ENCODE results near the gene RNH1.

DNA sequence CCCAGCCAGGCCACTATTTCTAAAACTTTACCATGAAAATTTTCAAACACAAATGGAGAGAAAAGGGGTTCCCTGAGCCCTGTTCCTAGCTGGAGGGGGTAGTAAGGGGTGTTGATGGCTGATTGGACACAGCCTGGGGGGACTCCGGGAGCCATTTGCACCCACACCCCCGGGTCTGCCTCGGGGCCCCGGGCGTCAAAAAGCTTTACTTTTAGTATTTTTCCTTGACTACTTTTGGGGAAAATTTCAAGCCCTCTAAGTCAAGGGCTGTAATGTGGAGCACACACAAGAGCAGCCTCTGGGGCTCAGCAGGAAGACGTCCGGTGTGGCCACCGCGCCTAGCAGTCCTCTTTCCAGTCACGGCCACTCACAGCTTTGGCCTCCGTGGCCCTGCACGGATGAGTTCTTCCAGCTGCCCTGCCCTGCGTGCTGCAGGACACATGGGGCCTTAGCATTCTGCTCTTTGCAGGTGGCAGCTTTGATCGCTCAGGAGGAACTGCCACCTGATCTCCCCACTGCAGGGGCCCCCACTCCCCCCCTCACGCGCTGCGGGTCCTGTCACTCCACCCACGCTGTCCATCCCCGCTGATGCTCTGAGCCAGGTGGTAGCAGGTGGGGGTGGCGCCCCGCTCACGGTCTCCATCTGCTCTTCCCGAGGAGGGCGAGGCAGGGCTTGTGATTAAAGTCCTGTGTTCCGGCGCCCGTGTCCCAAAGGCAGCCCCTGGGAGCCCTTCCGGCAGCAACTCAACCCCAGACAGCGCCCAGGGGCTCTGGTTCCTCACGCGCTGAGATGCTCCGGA is 14.4 kb downstream of the RNH1 start:
- TF ChIP-seq, protein P1, sequence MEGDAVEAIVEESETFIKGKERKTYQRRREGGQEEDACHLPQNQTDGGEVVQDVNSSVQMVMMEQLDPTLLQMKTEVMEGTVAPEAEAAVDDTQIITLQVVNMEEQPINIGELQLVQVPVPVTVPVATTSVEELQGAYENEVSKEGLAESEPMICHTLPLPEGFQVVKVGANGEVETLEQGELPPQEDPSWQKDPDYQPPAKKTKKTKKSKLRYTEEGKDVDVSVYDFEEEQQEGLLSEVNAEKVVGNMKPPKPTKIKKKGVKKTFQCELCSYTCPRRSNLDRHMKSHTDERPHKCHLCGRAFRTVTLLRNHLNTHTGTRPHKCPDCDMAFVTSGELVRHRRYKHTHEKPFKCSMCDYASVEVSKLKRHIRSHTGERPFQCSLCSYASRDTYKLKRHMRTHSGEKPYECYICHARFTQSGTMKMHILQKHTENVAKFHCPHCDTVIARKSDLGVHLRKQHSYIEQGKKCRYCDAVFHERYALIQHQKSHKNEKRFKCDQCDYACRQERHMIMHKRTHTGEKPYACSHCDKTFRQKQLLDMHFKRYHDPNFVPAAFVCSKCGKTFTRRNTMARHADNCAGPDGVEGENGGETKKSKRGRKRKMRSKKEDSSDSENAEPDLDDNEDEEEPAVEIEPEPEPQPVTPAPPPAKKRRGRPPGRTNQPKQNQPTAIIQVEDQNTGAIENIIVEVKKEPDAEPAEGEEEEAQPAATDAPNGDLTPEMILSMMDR (conservative IDR thresholded peaks at IDR 0.05 in 1 of 2, IDR thresholded peaks at IDR 0.05 in 1 of 2; ENCODE audit: extremely low read depth in 1 of 2, insufficient read depth in 1 of 2, low read depth in 1 of 2, low read length in 2 of 2): no peak
- no peak for TF ChIP-seq EZH2 (IDR thresholded peaks at IDR 0.05; ENCODE audit: borderline replicate concordance, low read length)
